Fibroblast of skin of abdomen (primary cell): ENCODE measurements around the gene TRABD2A. TPM values are rescaled to one million over a fixed set of nuclear protein-coding genes. Genes with fewer than 3 reads are reported as not detected.
"Not testable (repeated sequence)": the region's sequence is repeated elsewhere in the genome, so short reads cannot be mapped to it uniquely, and the experiment has no call there.

Experiments
- DNase-seq: peaks from one replicate; pipeline ENCODE4 v3.0.0-alpha.2; 2013
- polyA plus RNA-seq, 2 experiments: library from polyadenylated mRNA; unstranded; fragments of 120-200 nt; gene quantifications; one replicate each; pipeline ENCODE4 v1.2.1, GENCODE V29; 2013; ENCODE audit not compliant: insufficient read length in 2 of 2

Gene TRABD2A
- 2.8 TPM for polyA plus RNA-seq (2013, experiment 1 of 2; ENCODE audit: insufficient read length)
- 2.4 TPM for polyA plus RNA-seq (2013, experiment 2 of 2; ENCODE audit: insufficient read length)

GRCh38 chr2:84880645-84881521, at the start of gene TRABD2A:
TRABD2A (minus strand) TSS chr2:84881084; CDS start chr2:84881039, 45 bp downstream.
- DNase-seq, result no peak

- DNase-seq, result no peak
These were observed 46.4 kb upstream of the TRABD2A start for GRCh38 chr2:84927275-84927627.

- DNase-seq, result peak; percentile 89
These were observed 45.0 kb upstream of the TRABD2A start for GRCh38 chr2:84925724-84926376.

- no peak for DNase-seq
These were observed 44.4 kb upstream of the TRABD2A start for GRCh38 chr2:84925336-84925723.

- peak; percentile 71 for DNase-seq
These were observed 43.6 kb upstream of the TRABD2A start for GRCh38 chr2:84924173-84925106.

- DNase-seq, result no peak
These were observed 42.1 kb upstream of the TRABD2A start for GRCh38 chr2:84923009-84923408.

GRCh38 chr2:84919885-84920580, 39.1 kb upstream of the TRABD2A start:
- DNase-seq, result peak; percentile 97

- no peak for DNase-seq
These were observed 37.5 kb upstream of the TRABD2A start for GRCh38 chr2:84918430-84918829.

GRCh38 chr2:84917821-84918220, 36.9 kb upstream of the TRABD2A start:
- not testable (repeated sequence) for DNase-seq

GRCh38 chr2:84915675-84916074, 34.8 kb upstream of the TRABD2A start:
- DNase-seq, result not testable (repeated sequence)

GRCh38 chr2:84914334-84914733, 33.5 kb upstream of the TRABD2A start:
- no peak for DNase-seq

- no peak for DNase-seq
These were observed 32.1 kb upstream of the TRABD2A start for GRCh38 chr2:84912984-84913383.

GRCh38 chr2:84911135-84911678, 30.3 kb upstream of the TRABD2A start:
- DNase-seq, result no peak

- no peak for DNase-seq
These were observed 28.2 kb upstream of the TRABD2A start for GRCh38 chr2:84908948-84909713.

GRCh38 chr2:84906900-84907714, 26.2 kb upstream of the TRABD2A start:
- peak; percentile 88 for DNase-seq

GRCh38 chr2:84906108-84906899, 25.4 kb upstream of the TRABD2A start:
- DNase-seq, result no peak

GRCh38 chr2:84905181-84906107, 24.6 kb upstream of the TRABD2A start, which contains the start of gene TMSB10:
TMSB10 (plus strand) TSS chr2:84905656.
- peak; percentile 90 for DNase-seq

GRCh38 chr2:84904717-84905174, 23.9 kb upstream of the TRABD2A start:
- DNase-seq, result peak; percentile 68
